ENCODE results near the gene PDGFA.

DNA sequence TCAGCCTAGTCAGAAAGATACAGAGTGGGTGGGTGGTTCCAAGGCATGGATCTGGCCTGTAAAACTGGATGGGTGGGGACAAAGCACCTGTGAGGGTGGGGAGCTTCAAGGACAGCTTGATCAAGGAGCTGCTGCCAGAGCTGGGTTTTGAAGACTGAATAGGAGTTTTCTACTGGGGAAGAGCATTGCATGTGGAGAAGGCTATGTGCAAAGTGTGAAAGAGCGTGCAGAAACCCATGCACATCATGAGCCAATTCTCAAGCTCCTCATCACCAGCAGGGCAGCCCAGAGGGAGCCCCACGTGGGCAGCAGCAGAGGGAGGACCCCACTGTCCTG, 58.6 kb downstream of the PDGFA start:
- TF ChIP-seq, protein P1, sequence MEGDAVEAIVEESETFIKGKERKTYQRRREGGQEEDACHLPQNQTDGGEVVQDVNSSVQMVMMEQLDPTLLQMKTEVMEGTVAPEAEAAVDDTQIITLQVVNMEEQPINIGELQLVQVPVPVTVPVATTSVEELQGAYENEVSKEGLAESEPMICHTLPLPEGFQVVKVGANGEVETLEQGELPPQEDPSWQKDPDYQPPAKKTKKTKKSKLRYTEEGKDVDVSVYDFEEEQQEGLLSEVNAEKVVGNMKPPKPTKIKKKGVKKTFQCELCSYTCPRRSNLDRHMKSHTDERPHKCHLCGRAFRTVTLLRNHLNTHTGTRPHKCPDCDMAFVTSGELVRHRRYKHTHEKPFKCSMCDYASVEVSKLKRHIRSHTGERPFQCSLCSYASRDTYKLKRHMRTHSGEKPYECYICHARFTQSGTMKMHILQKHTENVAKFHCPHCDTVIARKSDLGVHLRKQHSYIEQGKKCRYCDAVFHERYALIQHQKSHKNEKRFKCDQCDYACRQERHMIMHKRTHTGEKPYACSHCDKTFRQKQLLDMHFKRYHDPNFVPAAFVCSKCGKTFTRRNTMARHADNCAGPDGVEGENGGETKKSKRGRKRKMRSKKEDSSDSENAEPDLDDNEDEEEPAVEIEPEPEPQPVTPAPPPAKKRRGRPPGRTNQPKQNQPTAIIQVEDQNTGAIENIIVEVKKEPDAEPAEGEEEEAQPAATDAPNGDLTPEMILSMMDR (IDR thresholded peaks at IDR 0.05): no peak
- TF ChIP-seq POLR2A (IDR thresholded peaks at IDR 0.05): no peak
